KBM-7 (cell line): Measurements from ENCODE around the gene INAFM2.

Experiments used
- DNase-seq: peaks from one replicate; pipeline ENCODE4 v3.0.0-alpha.2; 2015
- in situ Hi-C: fragments of 300-500 bp; cut with MboI; formaldehyde crosslinking; loops from 2 replicates; pipeline ENCODE4 v1.14.3; 2020; ENCODE audit warnings: low sequenced_read_pairs, low pct_unique_long_range_greater_than_20kb, mixed read lengths

The INAFM2 gene

GRCh38 chr15:40322531-40323238, 807 bp upstream of the INAFM2 start:
- in situ Hi-C loops: no loop called here
- DNase-seq: peak; percentile 15

- peak; percentile 15 for DNase-seq
- in situ Hi-C loops: no loop called here
These were observed 753 bp downstream of the INAFM2 start for GRCh38 chr15:40323953-40324937.

GRCh38 chr15:40325188-40325587, 1.7 kb downstream of the INAFM2 start:
- in situ Hi-C loops: no loop called here
- DNase-seq: peak; percentile 24

- DNase-seq: peak; percentile 41
- in situ Hi-C loops: no loop called here
These were observed 2.2 kb downstream of the INAFM2 start for GRCh38 chr15:40325700-40326099.

- DNase-seq: no peak
- in situ Hi-C loops: no loop called here
These were observed 4.0 kb downstream of the INAFM2 start for GRCh38 chr15:40327457-40327856.

- no peak for DNase-seq
- in situ Hi-C loops: no loop called here
These were observed 4.7 kb downstream of the INAFM2 start for GRCh38 chr15:40328176-40328575.

GRCh38 chr15:40328751-40329150, 5.3 kb downstream of the INAFM2 start:
- in situ Hi-C loops: no loop called here
- no peak for DNase-seq

GRCh38 chr15:40329804-40330203, 6.3 kb downstream of the INAFM2 start:
- in situ Hi-C loops: no loop called here
- no peak for DNase-seq

- DNase-seq: peak; percentile 45
- in situ Hi-C loops: no loop called here
These were observed 6.9 kb downstream of the INAFM2 start for GRCh38 chr15:40330368-40330836.

GRCh38 chr15:40331026-40331425, 7.5 kb downstream of the INAFM2 start:
- in situ Hi-C loops: no loop called here
- no peak for DNase-seq

- in situ Hi-C loops: no loop called here
- DNase-seq: no peak
These were observed 8.1 kb downstream of the INAFM2 start for GRCh38 chr15:40331637-40332036.

GRCh38 chr15:40332113-40332781, 8.8 kb downstream of the INAFM2 start:
- in situ Hi-C loops: no loop called here
- no peak for DNase-seq

- in situ Hi-C loops: no loop called here
- DNase-seq: peak; percentile 96
These were observed 10.5 kb downstream of the INAFM2 start for GRCh38 chr15:40333922-40334492.

- no peak for DNase-seq
These were observed 11.0 kb downstream of the INAFM2 start for GRCh38 chr15:40334541-40334940.

GRCh38 chr15:40334941-40335795, 11.7 kb downstream of the INAFM2 start:
- no peak for DNase-seq
- in situ Hi-C loops: no loop called here

More at GRCh38 chr15:40334541-40334940, 11.0 kb downstream of the INAFM2 start:
- in situ Hi-C loops: no loop called here

GRCh38 chr15:40335938-40336743, 12.6 kb downstream of the INAFM2 start:
- no peak for DNase-seq
- in situ Hi-C loops: no loop called here

GRCh38 chr15:40336744-40337122, 13.2 kb downstream of the INAFM2 start:
- DNase-seq: peak; percentile 43
- in situ Hi-C loops: no loop called here

GRCh38 chr15:40337597-40337996, 14.1 kb downstream of the INAFM2 start:
- DNase-seq: no peak
- in situ Hi-C loops: no loop called here
